Spleen (tissue), 7 donors: ENCODE results near the gene RNF41.

Experiments
- POLR2A ChIP-seq, 3 donors: fragments of 450-650 bp; IDR thresholded peaks; one replicate each; pipeline ENCODE4 v1.5.1; 2017; ENCODE audit warnings: antibody characterized with exemption in 3 of 3, mild to moderate bottlenecking in 1 of 3
- POLR2AphosphoS5 ChIP-seq, 3 donors: sonication (generic); formaldehyde crosslinking; IDR thresholded peaks; one replicate each; pipeline ENCODE4 v1.5.1; 2017; ENCODE audit warnings: antibody characterized with exemption in 3 of 3
- TF ChIP-seq, protein P1 (sequence below), 11 experiments: fragments of 200-600 bp in 7 of 11; fragments of 450-650 bp in 4 of 11; sonication (generic) in 4 of 11; IDR thresholded peaks in 8 of 11; conservative IDR thresholded peaks in 3 of 11; 1 replicate in 7 of 11; 2 replicates in 4 of 11; pipeline versions ENCODE4 v1.4.0 to v1.8.0; 2016 to 2021; ENCODE audit warnings: antibody characterized with exemption in 11 of 11, inconsistent platforms in 4 of 11, mild to moderate bottlenecking in 1 of 11
- donor health status: DM: no; HTN: no; CAD: no; lungs with moderate emphysema.
- donor health status: DM: no; HTN: no; CAD: no.
- donor health status: DM: no; HTN: no; CAD: no.

- TF ChIP-seq, protein P1, sequence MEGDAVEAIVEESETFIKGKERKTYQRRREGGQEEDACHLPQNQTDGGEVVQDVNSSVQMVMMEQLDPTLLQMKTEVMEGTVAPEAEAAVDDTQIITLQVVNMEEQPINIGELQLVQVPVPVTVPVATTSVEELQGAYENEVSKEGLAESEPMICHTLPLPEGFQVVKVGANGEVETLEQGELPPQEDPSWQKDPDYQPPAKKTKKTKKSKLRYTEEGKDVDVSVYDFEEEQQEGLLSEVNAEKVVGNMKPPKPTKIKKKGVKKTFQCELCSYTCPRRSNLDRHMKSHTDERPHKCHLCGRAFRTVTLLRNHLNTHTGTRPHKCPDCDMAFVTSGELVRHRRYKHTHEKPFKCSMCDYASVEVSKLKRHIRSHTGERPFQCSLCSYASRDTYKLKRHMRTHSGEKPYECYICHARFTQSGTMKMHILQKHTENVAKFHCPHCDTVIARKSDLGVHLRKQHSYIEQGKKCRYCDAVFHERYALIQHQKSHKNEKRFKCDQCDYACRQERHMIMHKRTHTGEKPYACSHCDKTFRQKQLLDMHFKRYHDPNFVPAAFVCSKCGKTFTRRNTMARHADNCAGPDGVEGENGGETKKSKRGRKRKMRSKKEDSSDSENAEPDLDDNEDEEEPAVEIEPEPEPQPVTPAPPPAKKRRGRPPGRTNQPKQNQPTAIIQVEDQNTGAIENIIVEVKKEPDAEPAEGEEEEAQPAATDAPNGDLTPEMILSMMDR (IDR thresholded peaks at IDR 0.05 in 8 of 11, conservative IDR thresholded peaks at IDR 0.05 in 3 of 11) = no peak
- TF ChIP-seq POLR2A (IDR thresholded peaks at IDR 0.05) = no peak
- no peak for TF ChIP-seq POLR2AphosphoS5 (IDR thresholded peaks at IDR 0.05)
These were observed 33.9 kb upstream of the RNF41 start for GRCh38 chr12:56255671-56256070.
